Measurements from ENCODE around the gene MEIS2.

MEIS2 gene

GRCh38 chr15:37041042-37041441, 59.3 kb downstream of the MEIS2 start:
- DNase-seq (ENCODE audit: low spot score) = no peak
- no peak for FAIRE-seq

- FAIRE-seq = no peak
- DNase-seq (ENCODE audit: low spot score) = no peak
Observed at GRCh38 chr15:37040072-37040742, 60.1 kb downstream of the MEIS2 start.

- DNase-seq (ENCODE audit: low spot score) (no peak), FAIRE-seq (no peak)
Observed at GRCh38 chr15:37038716-37039106, 61.6 kb downstream of the MEIS2 start.

- FAIRE-seq = no peak
- no peak for DNase-seq (ENCODE audit: low spot score)
Observed at GRCh38 chr15:37037850-37038715, 62.3 kb downstream of the MEIS2 start.

GRCh38 chr15:37037071-37037655, 63.2 kb downstream of the MEIS2 start:
- DNase-seq (ENCODE audit: low spot score) (no peak), FAIRE-seq (no peak)

- DNase-seq (ENCODE audit: low spot score) (no peak), FAIRE-seq (no peak)
Observed at GRCh38 chr15:37034835-37035748, 65.3 kb downstream of the MEIS2 start.

GRCh38 chr15:37034392-37034791, 66.0 kb downstream of the MEIS2 start:
- FAIRE-seq = no peak

GRCh38 chr15:37032091-37032775, 68.1 kb downstream of the MEIS2 start:
- DNase-seq (ENCODE audit: low spot score) (no peak), FAIRE-seq (no peak)

More at GRCh38 chr15:37034392-37034791, 66.0 kb downstream of the MEIS2 start:
- no peak for DNase-seq (ENCODE audit: low spot score)

GRCh38 chr15:37031198-37031597, 69.2 kb downstream of the MEIS2 start:
- no peak for DNase-seq (ENCODE audit: low spot score)
- FAIRE-seq = no peak

GRCh38 chr15:37028625-37029296, 71.6 kb downstream of the MEIS2 start:
- no peak for FAIRE-seq
- no peak for DNase-seq (ENCODE audit: low spot score)

GRCh38 chr15:37020852-37021251, 79.5 kb downstream of the MEIS2 start:
- DNase-seq (ENCODE audit: low spot score) (no peak), FAIRE-seq (no peak)

GRCh38 chr15:37019479-37020433, 80.6 kb downstream of the MEIS2 start:
- DNase-seq (ENCODE audit: low spot score) (no peak), FAIRE-seq (no peak)

- DNase-seq (ENCODE audit: low spot score) (no peak), FAIRE-seq (no peak)
Observed at GRCh38 chr15:37017031-37017625, 83.2 kb downstream of the MEIS2 start.

- DNase-seq (ENCODE audit: low spot score) = no peak
- FAIRE-seq = no peak
Observed at GRCh38 chr15:37016231-37016630, 84.1 kb downstream of the MEIS2 start.

GRCh38 chr15:37015451-37015850, 84.9 kb downstream of the MEIS2 start:
- DNase-seq (ENCODE audit: low spot score) (no peak), FAIRE-seq (no peak)

GRCh38 chr15:37015035-37015434, 85.3 kb downstream of the MEIS2 start:
- DNase-seq (ENCODE audit: low spot score) (no peak), FAIRE-seq (no peak)

GRCh38 chr15:37014566-37014965, 85.8 kb downstream of the MEIS2 start:
- no peak for DNase-seq (ENCODE audit: low spot score)
- no peak for FAIRE-seq

GRCh38 chr15:37014137-37014536, 86.2 kb downstream of the MEIS2 start:
- no peak for FAIRE-seq
- no peak for DNase-seq (ENCODE audit: low spot score)

GRCh38 chr15:37010595-37010994, 89.8 kb downstream of the MEIS2 start:
- FAIRE-seq = no peak
- no peak for DNase-seq (ENCODE audit: low spot score)

Measured in RCC 7860 (cell line).